OCI-LY1 (cell line): Measurements from ENCODE around the gene GLI3.

Experiments
- EZH2 ChIP-seq: fragments of 200-600 bp; sonication (generic), shearing (Covaris generic); IDR thresholded peaks from 2 replicates; pipeline ENCODE4 v1.8.0; 2017; ENCODE audit warnings: borderline replicate concordance, mixed run types, mild to moderate bottlenecking, antibody characterized with exemption, low read length, moderate library complexity, mixed read lengths
- TF ChIP-seq, protein P1 (sequence below): fragments of 200-600 bp; sonication (generic), shearing (Covaris generic); IDR thresholded peaks from 2 replicates; pipeline ENCODE4 v1.5.1; 2017; ENCODE audit warnings: mild to moderate bottlenecking, antibody characterized with exemption, low read length, moderate library complexity, mixed read lengths

DNA sequence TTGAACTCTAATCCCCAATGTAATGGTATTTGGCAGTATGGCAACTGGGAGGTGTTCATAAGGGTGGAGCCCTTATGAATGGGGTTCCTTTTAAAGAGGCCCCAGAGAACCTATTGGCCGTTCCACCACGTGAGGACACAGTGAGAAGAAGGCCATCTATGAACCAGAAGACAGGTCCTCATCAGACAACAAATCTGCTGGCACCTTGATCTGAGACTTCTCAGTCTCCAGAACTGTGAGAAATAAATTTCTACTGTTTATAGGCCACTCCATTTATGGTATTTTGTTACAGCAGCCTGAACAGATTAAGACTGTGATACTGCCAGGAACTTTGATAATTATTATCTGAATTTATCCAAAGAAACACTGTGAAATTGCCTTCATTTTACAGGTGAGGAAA is 132.3 kb downstream of the GLI3 start:
- TF ChIP-seq, protein P1, sequence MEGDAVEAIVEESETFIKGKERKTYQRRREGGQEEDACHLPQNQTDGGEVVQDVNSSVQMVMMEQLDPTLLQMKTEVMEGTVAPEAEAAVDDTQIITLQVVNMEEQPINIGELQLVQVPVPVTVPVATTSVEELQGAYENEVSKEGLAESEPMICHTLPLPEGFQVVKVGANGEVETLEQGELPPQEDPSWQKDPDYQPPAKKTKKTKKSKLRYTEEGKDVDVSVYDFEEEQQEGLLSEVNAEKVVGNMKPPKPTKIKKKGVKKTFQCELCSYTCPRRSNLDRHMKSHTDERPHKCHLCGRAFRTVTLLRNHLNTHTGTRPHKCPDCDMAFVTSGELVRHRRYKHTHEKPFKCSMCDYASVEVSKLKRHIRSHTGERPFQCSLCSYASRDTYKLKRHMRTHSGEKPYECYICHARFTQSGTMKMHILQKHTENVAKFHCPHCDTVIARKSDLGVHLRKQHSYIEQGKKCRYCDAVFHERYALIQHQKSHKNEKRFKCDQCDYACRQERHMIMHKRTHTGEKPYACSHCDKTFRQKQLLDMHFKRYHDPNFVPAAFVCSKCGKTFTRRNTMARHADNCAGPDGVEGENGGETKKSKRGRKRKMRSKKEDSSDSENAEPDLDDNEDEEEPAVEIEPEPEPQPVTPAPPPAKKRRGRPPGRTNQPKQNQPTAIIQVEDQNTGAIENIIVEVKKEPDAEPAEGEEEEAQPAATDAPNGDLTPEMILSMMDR: no peak
- TF ChIP-seq EZH2: no peak
